SIG-M5 (cell line): ENCODE measurements around the gene MED20.
A peak's percentile ranks its signal among the peaks of the same experiment; 100 is the strongest.
"Not testable (repeated sequence)": the region's sequence is repeated elsewhere in the genome, so short reads cannot be mapped to it uniquely, and the experiment has no call there.

Source experiments
- DNase-seq: peaks from one replicate; lab custom pipeline; 2025; lab: John Stamatoyannopoulos, UW

The MED20 gene, protein sequence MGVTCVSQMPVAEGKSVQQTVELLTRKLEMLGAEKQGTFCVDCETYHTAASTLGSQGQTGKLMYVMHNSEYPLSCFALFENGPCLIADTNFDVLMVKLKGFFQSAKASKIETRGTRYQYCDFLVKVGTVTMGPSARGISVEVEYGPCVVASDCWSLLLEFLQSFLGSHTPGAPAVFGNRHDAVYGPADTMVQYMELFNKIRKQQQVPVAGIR

DNA sequence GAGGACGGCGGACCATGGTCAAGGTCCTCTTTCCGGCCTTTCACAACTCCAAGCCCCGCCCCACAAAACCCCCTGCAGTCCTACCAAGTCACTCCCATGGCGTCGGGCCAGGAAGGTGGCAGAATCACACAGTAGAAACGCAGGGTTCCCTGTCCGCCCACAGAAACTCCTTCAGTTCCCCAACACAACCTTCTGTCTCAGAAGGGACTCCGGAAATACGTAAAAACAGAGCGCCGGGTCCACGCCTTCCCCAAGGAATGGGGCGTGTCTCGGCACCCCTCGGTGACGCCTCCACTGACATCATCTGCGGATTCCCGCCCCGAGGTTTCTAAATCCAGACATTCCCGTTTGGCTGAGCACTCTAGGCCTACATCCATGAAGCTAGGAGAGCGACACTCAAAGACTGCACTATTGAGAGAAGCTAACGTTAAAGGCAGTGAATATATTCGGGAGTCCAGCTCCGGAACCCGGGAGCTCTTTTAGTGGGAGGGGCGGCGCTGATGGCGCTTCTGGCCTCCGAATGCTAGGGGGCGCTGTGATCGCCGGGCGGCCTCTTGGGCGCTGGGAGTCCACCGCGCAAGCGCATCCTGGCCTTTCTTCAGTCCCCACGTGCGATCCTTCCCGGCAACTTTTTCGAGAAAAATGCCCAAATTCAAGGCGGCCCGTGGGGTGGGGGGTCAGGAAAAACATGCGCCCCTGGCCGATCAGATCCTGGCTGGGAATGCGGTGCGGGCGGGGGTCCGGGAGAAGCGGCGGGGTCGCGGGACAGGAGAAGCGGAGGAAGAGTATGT is at the start of gene MED20, which contains the start of gene BYSL:
MED20 (minus strand) TSS at position 219 of the 791 bp plus-strand sequence; CDS start at position 98, 121 bp downstream.
BYSL (plus strand) TSS at position 579 of the 791 bp plus-strand sequence; CDS start at position 643, 64 bp downstream.
- DNase-seq: peak; percentile 70

DNA sequence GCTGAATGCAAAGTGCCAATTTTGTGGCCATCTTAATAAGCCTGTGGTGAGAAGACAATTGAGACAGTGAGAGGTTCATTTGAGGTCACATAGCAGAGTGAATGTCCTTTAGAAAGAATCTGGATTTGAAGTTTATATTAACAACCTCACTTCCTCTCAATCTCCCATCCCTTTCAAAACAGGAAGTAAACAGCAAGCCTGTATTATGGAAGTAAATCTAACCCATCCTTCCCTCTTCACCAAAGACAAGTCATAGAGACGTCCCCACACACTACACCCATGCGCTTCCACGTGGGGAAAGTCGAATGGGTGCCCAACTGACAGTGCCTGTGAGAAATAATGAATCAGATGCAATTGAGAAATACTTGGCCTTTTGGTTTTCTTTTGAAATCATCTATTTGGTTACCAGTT is 49.5 kb upstream of the MED20 start:
- peak; percentile 79 for DNase-seq

DNA sequence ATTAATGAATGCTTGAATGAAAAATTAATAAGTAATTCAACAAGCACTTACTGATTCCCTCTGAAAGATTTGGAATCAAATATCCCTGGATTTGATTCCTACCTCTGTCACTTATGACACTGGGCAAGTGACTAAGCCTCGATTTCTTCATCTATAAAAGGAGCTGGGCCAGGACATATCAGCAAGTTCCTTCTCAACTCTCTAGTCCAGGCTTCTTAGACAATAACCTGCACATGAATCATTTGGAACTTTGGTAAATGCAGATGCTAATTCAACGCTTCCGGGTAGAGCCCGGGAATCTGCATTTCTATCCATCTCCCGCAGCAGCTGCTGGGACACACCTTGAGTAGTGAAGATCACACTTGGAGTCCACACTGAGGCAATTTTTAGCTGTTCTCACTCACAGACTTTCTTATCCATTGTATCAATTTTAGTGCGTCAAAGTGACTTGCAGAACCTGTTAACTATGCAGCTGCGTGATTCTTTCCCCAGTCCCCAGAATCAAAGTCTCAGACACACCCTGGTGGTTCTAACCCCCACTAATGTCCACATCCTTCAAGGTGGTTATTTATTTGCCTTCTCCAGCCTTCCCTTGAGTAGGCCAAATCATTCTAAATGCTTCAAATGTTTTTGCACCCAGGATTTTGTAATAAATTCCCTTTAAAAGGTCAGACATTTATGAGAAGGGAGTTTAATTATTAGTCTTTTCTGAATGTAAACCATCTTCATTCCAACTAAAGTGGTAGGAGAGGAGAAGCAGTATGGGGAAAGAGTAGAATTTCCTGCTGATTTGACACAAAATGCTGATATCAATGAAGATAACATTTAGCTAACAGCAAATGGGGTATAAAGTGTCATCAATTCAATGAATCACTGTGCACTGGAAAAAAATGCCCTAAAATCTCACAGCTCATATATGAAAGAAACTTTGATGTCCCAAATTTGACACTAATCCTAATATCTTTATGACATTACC is 46.7 kb upstream of the MED20 start:
- DNase-seq: no peak

DNA sequence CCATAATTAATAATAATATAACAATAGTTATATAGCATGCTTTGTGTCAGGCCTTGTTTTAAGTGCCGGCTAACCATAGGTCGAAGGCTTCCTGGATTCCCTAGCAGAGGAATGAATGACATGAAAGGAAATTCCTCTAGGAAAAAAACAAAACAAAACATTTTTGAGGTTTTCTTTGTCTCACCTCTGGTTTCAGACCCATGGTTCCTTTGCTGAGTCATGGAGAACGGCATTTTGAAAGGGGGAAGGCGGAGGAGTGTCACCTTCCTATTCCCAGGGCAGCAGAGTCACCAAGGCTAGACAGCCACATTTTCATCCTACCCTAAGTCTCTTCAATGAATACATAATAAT is 46.0 kb upstream of the MED20 start:
- DNase-seq: no peak

DNA sequence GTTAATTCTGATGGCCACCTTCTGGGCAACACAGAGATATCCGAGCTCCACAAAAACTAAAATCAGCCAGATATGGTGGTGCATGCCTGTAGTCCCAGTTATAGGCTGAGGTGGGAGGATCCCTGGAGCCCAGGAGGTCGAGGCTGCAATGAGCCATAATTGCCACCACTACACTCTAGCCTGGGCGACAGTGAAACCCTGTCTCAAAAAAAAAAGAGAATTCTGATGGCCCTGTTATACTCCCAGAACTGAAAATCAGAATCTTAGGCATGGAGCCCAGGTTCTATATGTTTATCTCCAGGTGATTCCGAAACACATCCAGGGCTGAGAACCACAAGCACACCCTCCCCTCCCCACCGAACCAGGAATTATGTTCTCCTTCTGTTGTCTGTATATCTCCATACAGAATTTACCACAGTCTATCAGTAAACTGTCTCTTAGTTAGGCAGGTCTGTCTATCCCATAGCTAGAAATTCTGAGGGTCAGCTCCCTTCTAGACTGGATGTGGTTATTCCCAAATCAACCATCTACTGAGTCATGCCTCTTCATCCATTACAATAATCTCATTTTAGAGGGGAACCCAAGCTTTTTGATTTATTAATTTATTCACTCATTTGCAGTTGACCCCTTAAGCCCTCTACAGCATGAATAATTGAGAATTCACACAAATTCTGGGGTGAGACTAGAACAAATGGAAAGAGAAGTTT is 45.4 kb upstream of the MED20 start:
- DNase-seq: no peak

DNA sequence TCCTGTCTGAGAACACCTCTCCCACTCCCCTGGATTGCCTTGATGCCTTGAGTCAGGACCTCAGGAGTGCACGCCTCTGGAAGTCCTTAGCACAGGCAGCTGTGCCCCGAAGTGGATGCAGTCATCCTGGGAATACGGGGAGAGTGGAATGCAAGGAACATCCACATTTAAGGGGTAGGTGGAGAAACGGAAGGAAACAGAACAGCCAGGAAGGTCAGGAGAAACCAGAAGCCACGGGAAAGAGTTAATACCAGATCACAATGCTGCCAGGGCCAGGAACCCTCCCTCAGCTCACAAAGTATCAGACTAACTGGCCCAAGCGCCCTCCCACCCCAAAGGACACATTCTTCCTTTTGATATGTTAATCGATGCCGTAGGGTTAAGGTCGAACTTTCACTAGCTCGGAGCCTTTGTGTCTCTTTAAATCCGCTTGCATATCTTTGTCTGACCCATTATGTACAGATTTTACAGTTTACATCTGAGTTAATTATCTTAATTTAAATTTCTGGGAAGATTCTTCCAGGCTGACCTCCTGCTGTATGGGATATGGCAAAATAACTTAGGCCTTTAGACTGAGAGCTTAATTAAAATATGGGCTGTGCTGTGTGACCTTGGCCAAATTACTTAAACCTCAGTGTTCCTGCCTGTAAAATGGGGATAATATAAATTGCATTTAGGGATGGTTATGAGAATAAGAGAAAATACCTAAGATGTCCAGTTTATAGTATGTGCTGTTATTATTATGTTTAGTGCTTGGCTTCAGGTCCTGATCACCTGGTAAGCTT is 44.7 kb upstream of the MED20 start:
- no peak for DNase-seq

DNA sequence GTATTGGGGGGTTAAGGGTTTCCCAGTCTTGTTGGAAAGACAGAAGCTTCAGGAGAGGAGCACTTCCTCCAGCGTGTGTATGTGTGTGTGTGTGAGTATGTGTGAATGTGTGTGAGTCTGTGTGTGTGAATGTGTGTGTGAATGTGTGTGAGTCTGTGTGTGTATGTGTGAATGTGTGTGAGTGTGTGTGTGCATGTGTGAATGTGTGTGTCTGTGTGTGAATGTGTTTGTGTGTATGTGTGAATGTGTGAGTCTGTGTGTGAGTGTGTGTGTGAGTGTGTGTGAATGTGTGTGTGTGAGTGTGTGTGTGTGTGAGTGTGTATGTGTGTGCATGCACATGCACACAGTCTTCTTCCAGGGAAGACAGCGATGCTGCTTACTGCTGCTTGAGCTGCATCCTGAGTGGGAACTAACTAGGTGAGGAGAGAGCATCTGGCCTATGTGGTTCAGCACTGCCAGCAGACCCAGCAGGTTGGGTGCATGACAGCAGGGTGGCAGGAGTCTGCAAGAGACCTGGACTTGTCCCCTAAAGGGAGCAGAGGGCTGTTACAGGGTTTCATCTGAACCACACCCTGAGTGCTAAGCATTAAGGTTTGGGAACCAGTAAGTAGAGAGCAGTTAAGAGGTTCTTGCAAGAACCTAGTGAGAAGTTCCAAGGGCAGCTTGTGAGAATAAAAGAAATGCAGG is 43.4 kb upstream of the MED20 start:
- no peak for DNase-seq

DNA sequence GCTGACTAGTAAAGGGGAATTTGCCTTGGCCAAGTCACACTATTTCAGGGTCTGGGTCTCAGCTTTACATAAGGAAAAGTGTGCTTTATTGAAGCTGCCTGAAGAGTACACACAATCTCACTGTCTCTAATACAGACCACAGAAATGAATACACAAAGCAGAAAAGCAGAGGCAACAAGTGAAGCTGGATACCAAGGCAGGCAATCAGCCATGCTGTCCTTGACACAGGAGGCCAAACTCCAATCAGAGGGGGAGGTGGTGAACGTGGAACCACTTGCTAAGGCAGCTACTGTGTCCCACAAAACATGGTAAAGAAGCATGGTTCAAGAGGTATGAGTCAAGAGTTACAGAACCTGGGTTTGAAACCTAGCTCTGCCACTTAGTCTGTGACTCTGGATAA is 42.4 kb upstream of the MED20 start:
- DNase-seq: no peak

DNA sequence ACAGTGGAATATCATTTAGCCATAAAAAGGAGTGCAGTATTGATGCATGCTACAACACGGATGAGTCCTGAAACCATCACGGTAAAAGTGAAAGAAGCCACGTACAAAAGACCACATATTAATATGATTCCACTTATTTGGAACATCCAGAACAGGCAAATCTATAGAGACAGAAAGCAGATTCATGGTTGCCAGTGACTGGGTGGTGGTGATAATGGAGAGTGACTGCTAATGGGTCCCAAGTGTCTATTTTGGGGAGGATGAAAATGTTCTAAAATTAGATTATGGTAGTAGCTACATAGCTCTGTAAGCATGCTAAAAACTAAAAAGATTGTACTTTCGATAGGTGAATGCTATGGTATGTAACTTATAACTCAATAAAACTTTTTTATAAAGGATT is 39.1 kb upstream of the MED20 start:
- no peak for DNase-seq

DNA sequence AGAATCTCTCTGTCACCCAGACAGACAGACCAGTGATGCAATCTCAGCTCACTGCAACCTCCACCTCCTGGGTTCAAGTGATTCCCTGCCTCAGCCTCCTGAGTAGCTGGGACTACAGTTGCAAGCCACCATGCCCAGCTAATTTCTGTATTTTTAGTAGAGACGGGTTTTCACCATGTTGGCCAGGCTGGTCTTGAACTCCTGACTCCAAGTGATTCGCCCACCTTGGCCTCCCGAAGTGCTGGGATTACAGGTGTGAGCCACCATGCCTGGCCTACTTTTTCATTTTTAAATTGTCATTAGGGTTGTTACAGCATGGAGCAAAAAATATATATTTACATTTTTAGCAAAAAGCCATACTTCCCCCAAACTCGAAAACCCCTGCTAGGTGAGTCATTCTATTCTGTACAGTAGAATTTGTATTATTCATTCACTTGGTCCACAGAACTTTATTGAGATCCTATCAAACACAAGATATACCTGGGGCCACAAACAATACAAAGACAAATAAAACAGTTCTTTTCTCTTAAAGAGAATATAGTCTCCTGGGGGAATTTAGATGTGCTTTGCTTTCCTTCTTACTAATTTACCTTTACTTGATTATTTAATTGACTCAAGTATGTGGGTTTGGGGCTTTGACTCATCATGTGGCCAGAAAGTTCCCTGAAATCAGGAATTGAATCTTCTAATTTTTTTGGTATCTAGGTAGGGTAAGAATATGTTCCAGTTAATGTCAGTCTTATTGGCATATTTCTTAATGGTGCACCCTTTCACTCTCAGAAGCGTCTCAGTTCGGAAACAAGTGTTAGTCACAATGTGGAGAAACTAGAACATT is 37.3 kb upstream of the MED20 start:
- no peak for DNase-seq

DNA sequence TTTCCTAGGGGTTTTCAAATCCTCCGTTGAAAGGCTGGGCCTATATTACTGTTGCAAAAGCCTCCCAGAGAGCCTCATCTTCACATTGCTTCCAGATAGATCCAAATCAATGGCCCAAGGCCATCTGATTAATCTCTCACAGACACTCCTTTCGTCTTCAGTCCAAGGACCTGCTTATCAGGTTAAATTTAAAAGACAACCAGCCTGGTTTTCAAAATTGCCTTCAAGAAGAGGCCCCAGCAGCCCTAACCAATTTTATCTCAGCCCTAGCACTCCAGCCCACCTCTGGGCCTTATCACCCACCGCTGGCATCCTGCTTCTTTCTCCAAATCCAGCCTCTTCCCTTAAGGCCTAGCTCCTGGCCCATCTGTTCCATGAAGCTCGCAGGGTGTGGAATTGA is 36.2 kb upstream of the MED20 start:
- DNase-seq: no peak

DNA sequence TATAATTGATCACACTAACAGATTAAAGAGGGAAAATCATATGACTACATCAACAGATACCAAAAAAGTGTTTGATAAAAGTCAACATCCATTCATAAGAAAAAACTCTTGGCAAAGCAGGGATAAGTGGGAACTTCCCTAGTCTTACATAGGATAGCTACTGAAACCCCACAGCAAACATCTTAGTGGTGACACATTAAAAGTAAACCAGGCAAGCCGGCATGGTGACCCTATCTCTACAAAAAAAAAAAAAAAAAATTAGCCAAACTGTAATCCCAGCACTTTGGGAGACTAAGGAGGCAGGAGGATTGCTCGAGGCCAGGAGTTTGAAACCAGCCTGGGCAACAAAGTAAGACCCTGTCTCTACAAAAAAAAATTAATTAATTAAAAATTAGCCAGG is 34.5 kb upstream of the MED20 start:
- no peak for DNase-seq

DNA sequence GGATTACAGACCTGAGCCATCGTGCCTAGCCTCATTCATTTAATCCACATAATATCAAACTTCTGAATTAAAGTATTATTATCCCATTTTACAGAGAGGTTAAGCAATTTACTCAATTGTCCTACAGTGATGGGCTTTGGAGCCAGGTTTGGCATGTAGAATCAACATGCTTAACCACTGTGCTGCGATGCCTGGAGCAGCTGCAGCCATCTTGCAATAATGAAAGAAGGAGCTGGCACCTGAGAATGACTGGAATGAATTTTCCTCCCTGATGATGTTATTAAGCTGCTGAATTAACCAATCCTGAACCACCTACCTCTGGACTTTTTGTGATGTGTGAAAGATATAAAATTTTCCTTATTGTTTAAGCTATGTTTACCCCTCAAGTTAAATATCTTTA is 33.7 kb upstream of the MED20 start:
- no peak for DNase-seq

DNA sequence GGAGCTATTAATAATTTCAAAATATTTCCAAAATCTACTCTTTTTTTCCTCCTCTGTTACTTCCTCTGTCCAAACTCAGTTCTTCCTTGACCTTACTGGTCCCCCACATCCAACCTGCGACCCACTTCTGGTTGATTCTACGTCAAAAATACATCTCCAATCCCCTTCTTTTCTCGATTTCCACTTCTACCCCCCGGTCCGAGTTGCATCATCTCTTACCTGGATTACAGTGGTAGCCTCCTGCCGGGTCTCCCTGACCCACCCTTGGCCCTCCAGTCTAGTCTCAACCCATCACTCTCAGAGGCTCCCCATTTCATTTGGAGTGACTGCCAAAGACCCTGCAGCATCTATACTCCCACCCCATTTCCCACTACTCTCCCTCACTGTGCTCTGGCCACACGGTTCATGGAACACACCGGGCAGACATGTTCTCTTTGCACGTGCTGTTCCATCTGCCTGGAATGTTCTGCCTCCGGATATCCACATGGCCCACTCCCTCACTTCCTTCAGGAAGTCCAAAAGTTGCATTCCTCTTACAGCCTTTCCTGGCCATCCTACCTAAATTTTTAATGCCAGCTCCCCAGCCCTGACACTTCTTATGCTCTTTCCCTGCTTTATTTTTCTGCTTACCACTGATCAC is 26.8 kb upstream of the MED20 start:
- DNase-seq: no peak

DNA sequence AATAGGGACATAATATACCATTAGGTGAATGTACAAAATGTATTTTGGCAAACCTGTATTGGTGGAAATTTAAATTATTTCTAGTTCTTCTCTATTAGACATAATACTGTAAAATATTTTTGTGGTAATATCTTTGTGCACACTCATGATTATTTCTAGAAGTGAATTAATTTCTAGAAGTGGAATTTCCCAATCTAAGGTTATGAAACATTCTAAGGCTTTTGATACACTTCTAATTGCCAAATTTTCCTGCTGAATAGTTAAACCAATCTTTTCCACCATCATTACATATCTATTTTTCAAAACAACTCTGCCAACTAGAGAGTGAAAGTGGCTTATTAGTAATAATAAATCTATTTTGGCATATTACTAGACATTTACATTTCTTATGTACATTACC is 22.5 kb upstream of the MED20 start:
- DNase-seq: no peak

DNA sequence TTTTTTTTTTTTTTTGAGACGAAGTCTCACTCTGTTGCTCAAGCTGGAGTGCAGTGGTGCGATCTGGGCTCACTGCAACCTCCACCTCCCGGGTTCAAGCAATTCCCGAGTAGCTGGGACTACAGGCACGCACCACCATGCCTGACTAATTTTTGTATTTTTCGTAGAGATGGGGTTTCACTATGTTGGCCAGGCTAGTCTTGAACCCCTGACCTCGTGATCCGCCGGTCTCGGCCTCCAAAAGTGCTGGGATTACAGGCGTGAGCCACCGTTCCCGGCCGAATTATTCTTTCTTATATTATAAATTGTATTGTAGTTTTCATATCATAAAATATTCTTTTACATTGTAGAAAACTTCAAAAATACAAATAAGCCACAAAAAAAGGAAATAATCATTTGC is 21.9 kb upstream of the MED20 start:
- not testable (repeated sequence) for DNase-seq

DNA sequence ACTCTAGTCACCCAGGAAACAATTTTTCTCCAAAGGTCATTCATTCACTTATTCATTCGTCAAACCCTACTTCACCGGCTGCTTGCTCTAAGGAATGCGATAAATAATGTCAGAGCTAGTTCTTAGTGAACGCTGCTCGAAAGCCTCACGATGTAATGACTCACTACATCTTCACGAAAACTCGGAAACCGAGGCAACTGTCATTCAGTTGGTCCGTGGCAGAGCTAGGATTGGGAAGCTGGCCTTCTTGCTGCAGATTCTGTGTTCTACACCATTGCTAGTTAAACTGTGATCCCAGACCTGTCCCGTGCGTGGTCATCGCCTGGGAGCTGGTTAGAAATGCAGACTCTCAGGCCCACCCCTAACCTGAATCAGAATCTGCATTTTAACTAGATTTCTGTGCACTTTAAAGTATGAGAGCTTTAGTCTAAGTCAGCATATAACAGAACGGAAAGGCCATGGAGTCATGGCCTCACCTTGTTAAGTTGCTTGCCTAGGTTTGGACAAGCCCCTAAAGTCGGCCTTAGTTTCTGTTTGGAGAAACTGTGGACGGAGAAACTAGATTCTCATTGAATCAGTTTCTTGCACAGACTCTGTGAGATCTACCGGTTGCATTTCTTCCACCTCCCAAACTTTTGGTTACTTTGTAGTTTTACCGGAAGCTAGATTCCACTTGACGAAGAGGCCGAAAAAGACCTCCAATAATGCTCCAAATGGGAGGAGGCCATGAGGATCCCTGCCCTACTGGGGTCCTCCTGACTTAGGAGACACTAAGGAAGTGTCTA is 21.3 kb upstream of the MED20 start:
- no peak for DNase-seq
